ENCODE results near the gene TRIM65. TPM values are rescaled to one million over a fixed set of nuclear protein-coding genes. Genes with fewer than 3 reads are reported as not detected.

Gene TRIM65
- total RNA-seq, 2 experiments from 2014 or later, result 54.2 to 60.4 TPM

GRCh38 chr17:75874323-75875181, 22.2 kb downstream of the TRIM65 start:
- TSS peak; percentile 74 for BruUV-seq (replicated peaks)

GRCh38 chr17:75873587-75874322, 23.0 kb downstream of the TRIM65 start:
- intact Hi-C loops (cut with micrococcal nuclease; ENCODE audit: unreplicated experiment), result no loop called here
- no peak overlapping the region for H3K4me3 ChIP-seq (ENCODE audit: low read depth, low read length, poor library complexity, severe bottlenecking)
- H3K4me1 ChIP-seq (ENCODE audit: insufficient read depth, low read length, poor library complexity, severe bottlenecking), result peaks cover 41% of the 10 kb centered on the region
- no peak overlapping the region for H3K27ac ChIP-seq (ENCODE audit: low read depth, low read length, poor library complexity, severe bottlenecking)
- H3K79me2 ChIP-seq (ENCODE audit: insufficient read depth, low read depth, low read length), result no peaks in the 10 kb centered on the region
- CTCF ChIA-PET (ENCODE audit: unreplicated experiment), result no interaction called here
- H3K9me2 ChIP-seq (ENCODE audit: insufficient read depth, low read length), result no peaks in the 10 kb centered on the region
- H4K20me1 ChIP-seq (ENCODE audit: insufficient read depth, low read length), result no peaks in the 10 kb centered on the region
- TF ChIP-seq CTCF (conservative IDR thresholded peaks at IDR 0.05; ENCODE audit: low read length) (no peak), EZH2phosphoT487 (IDR thresholded peaks at IDR 0.05; ENCODE audit: borderline replicate concordance, low read depth, low read length) (no peak)
- no peak overlapping the region for H3K4me2 ChIP-seq (ENCODE audit: low read length)
- H3K9me3 ChIP-seq (ENCODE audit: low read length), result no peaks in the 10 kb centered on the region
- DNase-seq (ENCODE audit: low spot score), result no peak
- no peak overlapping the region for H2AFZ ChIP-seq (ENCODE audit: low read length)
- H3K36me3 ChIP-seq (ENCODE audit: insufficient read depth, low read length), result 0 out of 2 replicates have a peak, but pooled peaks cover 7% of the 10 kb centered on the region
- no TSS peak for BruUV-seq (replicated peaks)
- POLR2A ChIA-PET, result interaction anchor here (0.5 kb wide), 1 partner anchor 11 kb away, joined by 3 read pairs; no protein-coding TSS in a partner anchor

More at GRCh38 chr17:75874323-75875181, 22.2 kb downstream of the TRIM65 start:
- no peaks in the 10 kb centered on the region for H3K9me3 ChIP-seq (ENCODE audit: low read length)
- CTCF ChIA-PET (ENCODE audit: unreplicated experiment), result interaction anchor here (0.7 to 0.9 kb wide), 2 partner anchors 16 to 453 kb away, joined by 3 to 17 read pairs; no protein-coding TSS in a partner anchor
- no peak overlapping the region for H3K4me3 ChIP-seq (ENCODE audit: low read depth, low read length, poor library complexity, severe bottlenecking)
- H4K20me1 ChIP-seq (ENCODE audit: insufficient read depth, low read length), result no peaks in the 10 kb centered on the region
- no peak overlapping the region for H3K27ac ChIP-seq (ENCODE audit: low read depth, low read length, poor library complexity, severe bottlenecking)
- POLR2A ChIA-PET, result interaction anchor here (0.6 to 3.5 kb wide), 3 partner anchors 16 to 511 kb away, joined by 8 to 28 read pairs (median 11); partner anchors contain the start of gene WBP2
- H3K36me3 ChIP-seq (ENCODE audit: insufficient read depth, low read length), result 0 out of 2 replicates have a peak, but pooled peaks cover 7% of the 10 kb centered on the region
- no peak overlapping the region for H3K4me2 ChIP-seq (ENCODE audit: low read length)
- no peak for DNase-seq (ENCODE audit: low spot score)
- TF ChIP-seq EZH2phosphoT487 (IDR thresholded peaks at IDR 0.05; ENCODE audit: borderline replicate concordance, low read depth, low read length) (no peak), CTCF (conservative IDR thresholded peaks at IDR 0.05; ENCODE audit: low read length) (no peak)
- no peaks in the 10 kb centered on the region for H3K79me2 ChIP-seq (ENCODE audit: insufficient read depth, low read depth, low read length)
- intact Hi-C loops (cut with micrococcal nuclease; ENCODE audit: unreplicated experiment), result no loop called here
- H3K9me2 ChIP-seq (ENCODE audit: insufficient read depth, low read length), result no peaks in the 10 kb centered on the region
- H3K4me1 ChIP-seq (ENCODE audit: insufficient read depth, low read length, poor library complexity, severe bottlenecking), result peaks cover 41% of the 10 kb centered on the region
- no peak overlapping the region for H2AFZ ChIP-seq (ENCODE audit: low read length)
